ENCODE data around the gene GCFC2.

GRCh38 chr2:75637568-75637967, 73.1 kb downstream of the GCFC2 start:
- TF ChIP-seq CTCF (IDR thresholded peaks at IDR 0.05): no peak
- TF ChIP-seq POLR2A (IDR thresholded peaks at IDR 0.05): no peak
- no peak for TF ChIP-seq EP300 (IDR thresholded peaks at IDR 0.05)
